Mucosa of descending colon (tissue), 3 donors: ENCODE results near the gene PHOSPHO1. TPM values are rescaled to one million over a fixed set of nuclear protein-coding genes. Genes with fewer than 3 reads are reported as not detected.

Experiments
- ATAC-seq: fragments of 200-7000 bp; cut with Tn5 transposase; one replicate; pipeline ENCODE4 v1.9.1; 2020; ENCODE audit warnings: mild to moderate bottlenecking, moderate library complexity
- DNase-seq, 3 donors: peaks; one replicate each; pipeline ENCODE4 v3.0.0-alpha.2; 2020
- H3K36me3 ChIP-seq: fragments of 200-600 bp; one replicate; pipeline ENCODE4 v1.8.0; 2021; ENCODE audit warnings: low read depth, mild to moderate bottlenecking
- H3K4me1 ChIP-seq: fragments of 200-600 bp; one replicate; pipeline ENCODE4 v1.8.0; 2021; ENCODE audit warnings: low read depth, mild to moderate bottlenecking
- H3K4me3 ChIP-seq: fragments of 200-600 bp; one replicate; pipeline ENCODE4 v1.8.0; 2021; ENCODE audit warnings: mild to moderate bottlenecking
- H3K9me3 ChIP-seq: fragments of 200-600 bp; one replicate; pipeline ENCODE4 v1.8.0; 2021; ENCODE audit warnings: mild to moderate bottlenecking
- CTCF ChIP-seq: fragments of 200-600 bp; IDR thresholded peaks from one replicate; pipeline ENCODE4 v1.8.0; 2022; ENCODE audit warnings: antibody characterized with exemption, mild to moderate bottlenecking
- intact Hi-C, 2 donors: fragments of 100-400 bp; cut with DNase I in 1 of 2; cut with micrococcal nuclease in 1 of 2; formaldehyde crosslinking; loops; one replicate each; pipeline versions ENCODE4 v1.11.0 to v1.11.1; 2022; cut with DNase I, micrococcal nuclease
- total RNA-seq, 3 donors: library from RNA; stranded (reverse); fragmentation: NEBNext Ultra II Directional in 2 of 3; extraction: Animal tissue kit (Norgen Biotek cat#: 25700) in 2 of 3; gene quantifications; one replicate each; pipeline versions ENCODE4 v1.2.1 to v1.2.4, GENCODE V29; 2021 to 2023
- donor health status: DM: no; HTN: no; CAD: no; lungs with moderate emphysema.
- donor health status: DM: no; HTN: no; CAD: no.
- donor health status: DM: no; HTN: yes; CAD: no.

Gene PHOSPHO1
- total RNA-seq, 3 donors from 2014 or later, result 0.25 TPM; not detected in 2

DNA sequence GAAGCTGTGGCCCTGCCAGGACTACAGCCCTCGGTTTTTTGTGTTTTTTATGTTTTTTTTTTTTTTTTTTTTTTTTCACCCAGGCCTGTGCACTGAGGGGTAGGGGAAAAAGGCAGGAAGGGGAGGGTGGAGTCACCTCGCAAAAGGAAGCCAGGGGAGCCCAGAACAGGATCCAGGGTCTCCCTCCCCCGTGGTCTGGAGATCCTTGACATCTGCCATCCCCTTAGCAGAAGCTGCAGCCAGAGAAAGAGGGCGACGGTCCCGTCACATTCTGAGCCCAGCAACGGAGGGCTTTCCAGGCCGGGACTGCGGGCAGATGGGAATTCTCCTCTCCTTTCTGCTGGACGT is 29.1 kb upstream of the PHOSPHO1 start:
- Histone ChIP-seq H3K4me1 (peaks cover 3% of the 10 kb centered on the region), H3K36me3 (no peaks in the 10 kb centered on the region), H3K4me3 (no peak overlapping the region), H3K9me3 (no peaks in the 10 kb centered on the region)
- no peak for ATAC-seq
- TF ChIP-seq CTCF, result no peak
- DNase-seq, result no peak
- intact Hi-C loops, result no loop called here

DNA sequence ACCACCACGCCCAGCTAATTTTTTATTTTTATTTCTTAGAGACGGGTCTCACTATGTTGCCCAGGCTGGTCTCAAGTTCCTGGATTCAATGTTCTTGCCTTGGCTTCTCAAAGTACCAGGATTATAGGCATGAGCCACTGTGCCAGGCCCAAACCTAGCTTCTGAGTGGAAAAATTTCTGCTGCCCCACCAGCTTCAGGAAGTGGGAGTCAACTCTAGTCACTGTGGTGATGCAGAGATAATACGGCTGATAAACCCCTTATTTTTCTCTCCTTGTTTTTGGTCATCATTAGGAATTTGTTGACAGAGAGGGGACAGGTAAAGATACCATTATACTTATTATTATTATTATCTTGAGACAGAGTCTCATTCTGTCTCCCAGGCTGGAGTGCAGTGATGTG is 27.8 kb upstream of the PHOSPHO1 start:
- TF ChIP-seq CTCF, result no peak
- Histone ChIP-seq H3K36me3 (no peaks in the 10 kb centered on the region), H3K4me1 (peaks cover 3% of the 10 kb centered on the region), H3K4me3 (no peak overlapping the region), H3K9me3 (no peaks in the 10 kb centered on the region)
- intact Hi-C loops, result no loop called here
- DNase-seq (no peak), ATAC-seq (no peak)

GRCh38 chr17:49255125-49255524 is 24.5 kb upstream of the PHOSPHO1 start:
- no peak for DNase-seq
- TF ChIP-seq CTCF, result no peak
- Histone ChIP-seq H3K9me3 (no peaks in the 10 kb centered on the region), H3K4me3 (no peak overlapping the region), H3K4me1 (no peaks in the 10 kb centered on the region), H3K36me3 (no peaks in the 10 kb centered on the region)
- intact Hi-C loops, result no loop called here
- ATAC-seq, result no peak

DNA sequence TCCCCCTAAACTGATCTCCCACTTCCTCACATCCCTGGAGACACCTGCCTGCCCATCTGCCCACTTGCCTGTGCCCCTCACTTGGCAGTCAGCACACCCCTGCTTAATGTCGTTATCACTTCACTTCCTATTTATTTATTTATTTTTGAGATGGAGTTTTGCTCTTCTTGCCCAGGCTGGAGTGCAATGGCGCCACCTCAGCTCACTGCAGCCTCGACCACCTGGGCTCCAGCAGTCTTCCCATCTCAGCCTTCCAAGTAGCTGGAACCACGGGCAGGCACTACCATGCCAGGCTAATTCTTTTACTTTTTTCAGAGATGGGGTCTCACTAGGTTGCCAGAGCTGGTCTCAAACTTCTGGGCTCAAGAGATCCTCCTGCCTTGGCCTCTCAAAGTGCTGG is 23.5 kb upstream of the PHOSPHO1 start:
- Histone ChIP-seq H3K4me3 (no peak overlapping the region), H3K9me3 (no peaks in the 10 kb centered on the region), H3K36me3 (no peaks in the 10 kb centered on the region), H3K4me1 (no peaks in the 10 kb centered on the region)
- no peak for DNase-seq
- TF ChIP-seq CTCF, result no peak
- intact Hi-C loops, result no loop called here
- ATAC-seq, result no peak

DNA sequence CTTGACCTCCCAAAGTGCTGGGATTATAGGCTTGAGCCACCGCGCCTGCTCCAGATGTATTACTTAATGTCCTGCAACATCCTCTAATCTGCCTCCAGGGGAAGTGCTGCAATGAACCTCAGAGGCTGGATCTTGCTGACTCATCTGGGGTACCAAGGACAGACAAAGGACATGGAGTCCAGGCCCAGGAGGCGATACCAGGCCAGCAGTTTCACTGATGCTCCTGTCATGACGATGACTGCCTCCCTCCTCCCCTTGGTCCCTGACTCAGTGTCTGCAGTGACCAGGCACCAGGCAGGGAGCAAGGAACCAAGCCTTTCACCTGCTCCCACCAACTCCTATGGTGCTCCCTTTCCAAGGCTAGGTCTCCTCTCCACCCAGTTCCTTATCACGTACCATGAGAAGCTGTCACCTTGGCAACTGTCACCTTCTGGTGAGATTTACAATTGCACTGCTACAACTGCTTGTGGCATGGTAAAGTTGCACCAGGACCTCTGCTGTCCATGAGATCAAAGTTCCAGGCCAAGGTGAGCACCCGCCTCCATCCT is 21.6 kb upstream of the PHOSPHO1 start:
- intact Hi-C loops, result no loop called here
- no peak for TF ChIP-seq CTCF
- Histone ChIP-seq H3K4me3 (no peak overlapping the region), H3K36me3 (no peaks in the 10 kb centered on the region), H3K9me3 (no peaks in the 10 kb centered on the region), H3K4me1 (no peaks in the 10 kb centered on the region)
- ATAC-seq, result peak; percentile 46
- peak in 1 of 3 donors; percentile 36 for DNase-seq

DNA sequence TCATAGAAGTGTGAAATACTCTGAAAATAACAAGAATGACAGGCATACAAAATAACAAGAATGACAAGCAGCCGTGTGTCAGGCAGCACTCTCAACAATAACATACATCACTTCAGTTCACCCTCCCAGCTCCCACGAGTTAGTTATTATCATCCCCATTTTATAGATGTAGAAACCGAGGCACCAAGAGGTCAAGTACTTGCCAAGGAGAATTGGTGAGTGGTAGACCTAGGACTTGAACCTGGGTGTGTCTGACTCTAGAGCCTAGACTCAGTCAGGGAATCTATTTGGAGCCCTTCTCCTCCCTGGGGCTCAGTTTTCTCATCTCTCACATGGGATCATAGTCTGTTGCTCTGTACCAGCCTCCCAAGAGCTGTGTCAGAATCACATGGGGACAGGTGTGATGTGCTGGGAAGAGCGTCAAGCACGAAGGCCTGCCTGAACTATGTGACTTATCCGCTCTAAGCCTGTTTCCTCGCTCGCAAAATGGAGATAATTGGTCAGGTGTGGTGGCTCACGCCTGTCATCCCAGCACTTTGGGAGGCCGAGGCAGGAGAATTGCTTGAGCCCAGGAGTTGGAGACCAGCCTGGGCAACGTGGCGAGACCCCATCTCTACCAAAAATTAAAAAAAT is 19.4 kb upstream of the PHOSPHO1 start:
- Histone ChIP-seq H3K9me3 (no peaks in the 10 kb centered on the region), H3K4me3 (no peak overlapping the region), H3K4me1 (no peaks in the 10 kb centered on the region), H3K36me3 (no peaks in the 10 kb centered on the region)
- ATAC-seq (no peak), DNase-seq (no peak)
- intact Hi-C loops, result no loop called here
- no peak for TF ChIP-seq CTCF
